ENCODE measurements around the gene LAMC2.
"Not testable (repeated sequence)": the region's sequence is repeated elsewhere in the genome, so short reads cannot be mapped to it uniquely, and the experiment has no call there.

The LAMC2 gene

DNA sequence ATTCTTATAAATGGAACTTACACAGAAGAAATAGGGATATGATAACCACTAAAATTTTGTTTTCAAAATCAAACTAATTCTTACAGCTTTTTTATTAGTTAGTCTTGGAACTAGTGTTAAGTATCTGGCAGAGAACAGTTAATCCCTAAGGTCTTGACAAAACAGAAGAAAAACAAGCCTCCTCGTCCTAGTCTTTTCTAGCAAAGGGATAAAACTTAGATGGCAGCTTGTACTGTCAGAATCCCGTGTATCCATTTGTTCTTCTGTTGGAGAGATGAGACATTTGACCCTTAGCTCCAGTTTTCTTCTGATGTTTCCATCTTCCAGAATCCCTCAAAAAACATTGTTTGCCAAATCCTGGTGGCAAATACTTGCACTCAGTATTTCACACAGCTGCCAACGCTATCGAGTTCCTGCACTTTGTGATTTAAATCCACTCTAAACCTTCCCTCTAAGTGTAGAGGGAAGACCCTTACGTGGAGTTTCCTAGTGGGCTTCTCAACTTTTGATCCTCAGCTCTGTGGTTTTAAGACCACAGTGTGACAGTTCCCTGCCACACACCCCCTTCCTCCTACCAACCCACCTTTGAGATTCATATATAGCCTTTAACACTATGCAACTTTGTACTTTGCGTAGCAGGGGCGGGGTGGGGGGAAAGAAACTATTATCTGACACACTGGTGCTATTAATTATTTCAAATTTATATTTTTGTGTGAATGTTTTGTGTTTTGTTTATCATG is 42.3 kb upstream of the LAMC2 start:
- TF ChIP-seq CTCF (conservative IDR thresholded peaks at IDR 0.05; ENCODE audit: low read length), result no peak

GRCh38 chr1:183144752-183145151 is 41.3 kb upstream of the LAMC2 start:
- TF ChIP-seq CTCF (conservative IDR thresholded peaks at IDR 0.05; ENCODE audit: low read length), result no peak
- H3K4me3 ChIP-seq (ENCODE audit: low read length), result no peak overlapping the region
- no peak for DNase-seq (ENCODE audit: low read depth)

More for the DNA sequence above, 42.3 kb upstream of the LAMC2 start:
- no peak overlapping the region for H3K4me3 ChIP-seq (ENCODE audit: low read length)
- no peak for DNase-seq (ENCODE audit: low read depth)

DNA sequence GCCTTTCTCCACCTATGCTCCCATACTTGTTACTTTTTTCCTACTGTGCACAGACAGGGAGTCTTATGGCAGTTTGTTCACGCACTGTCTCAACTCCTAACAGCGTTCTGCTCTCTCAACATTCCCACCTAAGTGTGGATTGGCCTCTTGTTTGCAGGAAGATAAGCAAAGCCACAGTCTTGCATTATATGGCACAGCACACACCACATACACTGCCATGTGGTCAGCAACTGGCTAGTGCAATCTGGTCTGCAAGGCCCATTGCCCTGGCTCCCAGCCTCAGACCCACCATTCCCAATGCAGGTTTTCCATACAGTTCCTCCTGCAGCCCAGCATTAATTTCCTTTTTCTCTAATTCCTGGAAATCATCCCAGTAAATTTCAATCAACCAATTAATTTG is 38.3 kb upstream of the LAMC2 start:
- peak; percentile 24 for DNase-seq (ENCODE audit: low read depth)
- H3K4me3 ChIP-seq (ENCODE audit: low read length), result no peak overlapping the region
- no peak for TF ChIP-seq CTCF (conservative IDR thresholded peaks at IDR 0.05; ENCODE audit: low read length)

DNA sequence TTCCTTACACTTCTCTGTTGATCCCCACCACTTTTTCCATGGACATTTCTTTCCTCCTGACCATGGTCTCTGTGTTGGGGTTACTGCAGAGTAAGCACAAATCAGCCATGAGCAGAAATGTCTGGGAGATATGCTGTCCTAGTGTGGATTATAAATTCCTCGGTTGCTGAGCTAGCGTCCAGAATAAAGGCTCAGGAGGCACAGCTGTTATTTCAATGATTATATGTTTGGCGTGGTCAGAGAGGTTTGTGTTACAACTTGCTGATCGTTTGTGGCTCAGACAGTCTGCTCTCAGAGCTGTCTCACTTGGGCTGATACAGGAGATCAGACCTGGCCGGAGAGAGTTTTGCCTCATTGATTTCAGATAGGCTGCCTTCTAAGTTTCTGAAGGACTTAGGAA is 37.5 kb upstream of the LAMC2 start:
- TF ChIP-seq CTCF (conservative IDR thresholded peaks at IDR 0.05; ENCODE audit: low read length), result no peak
- peak; percentile 53 for DNase-seq (ENCODE audit: low read depth)
- no peak overlapping the region for H3K4me3 ChIP-seq (ENCODE audit: low read length)

- no peak overlapping the region for H3K4me3 ChIP-seq (ENCODE audit: low read length)
- TF ChIP-seq CTCF (conservative IDR thresholded peaks at IDR 0.05; ENCODE audit: low read length), result no peak
- DNase-seq (ENCODE audit: low read depth), result no peak
These were observed 36.8 kb upstream of the LAMC2 start for GRCh38 chr1:183149273-183149672.

DNA sequence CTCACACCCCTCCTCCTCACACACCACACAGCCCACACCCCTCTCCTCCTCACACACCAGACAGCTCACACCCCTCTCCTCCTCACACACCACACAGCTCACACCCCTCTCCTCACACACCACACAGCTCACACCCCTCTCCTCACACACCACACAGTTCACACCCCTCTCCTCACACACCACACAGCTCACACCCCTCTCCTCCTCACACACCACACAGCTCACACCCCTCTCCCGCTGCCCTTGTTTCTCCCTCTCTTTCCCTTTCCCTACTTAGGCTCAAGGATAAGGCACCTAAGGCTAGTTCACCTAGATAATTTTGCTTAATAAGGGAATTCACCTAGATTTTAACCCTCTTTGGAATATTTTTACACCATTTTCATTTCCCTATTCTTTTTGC is 36.0 kb upstream of the LAMC2 start:
- not testable (repeated sequence) for DNase-seq (ENCODE audit: low read depth); H3K4me3 ChIP-seq (ENCODE audit: low read length)

GRCh38 chr1:183150445-183150844 is 35.6 kb upstream of the LAMC2 start:
- H3K4me3 ChIP-seq (ENCODE audit: low read length), result no peak overlapping the region
- TF ChIP-seq CTCF (conservative IDR thresholded peaks at IDR 0.05; ENCODE audit: low read length), result no peak
- DNase-seq (ENCODE audit: low read depth), result no peak
